K562 (cell line): ENCODE data around the gene HSP90AA1. TPM values are rescaled to one million over a fixed set of nuclear protein-coding genes. Genes with fewer than 3 reads are reported as not detected.

ENCODE experiments used
- CBX2 ChIP-seq: fragments of 200-600 bp; sonication (generic); IDR thresholded peaks from one replicate; pipeline ENCODE4 v1.6.1; 2012; ENCODE audit warnings: mild to moderate bottlenecking, low read length, inconsistent platforms; ENCODE audit not compliant: insufficient read depth, poor library complexity, severe bottlenecking
- CHD7 ChIP-seq: fragments of 200-600 bp; sonication (generic); IDR thresholded peaks from one replicate; pipeline ENCODE4 v1.6.1; 2012; ENCODE audit warnings: mild to moderate bottlenecking, low read depth, low read length, inconsistent platforms
- GABPB2 ChIP-seq: fragments of 250-450 bp; sonication (Bioruptor Pico); conservative IDR thresholded peaks from 2 replicates; pipeline ENCODE4 v1.5.1; 2021; ENCODE audit warnings: mild to moderate bottlenecking
- HSF4 ChIP-seq: fragments of 250-450 bp; sonication (Bioruptor Pico); IDR thresholded peaks from 2 replicates; pipeline ENCODE4 v2.1.2; 2022; ENCODE audit warnings: mild to moderate bottlenecking, moderate library complexity, borderline replicate concordance
- NCOA4 ChIP-seq: fragments of 450-650 bp; IDR thresholded peaks from 2 replicates; pipeline ENCODE4 v1.6.1; 2018; ENCODE audit warnings: mild to moderate bottlenecking; ENCODE audit not compliant: partially characterized antibody
- NFYB ChIP-seq: IDR thresholded peaks from 2 replicates; pipeline ENCODE4 v1.6.1; 2011; ENCODE audit warnings: mild to moderate bottlenecking, moderate library complexity; ENCODE audit not compliant: insufficient read length; ENCODE audit errors: extremely low read depth
- NUFIP1 ChIP-seq: fragments of 450-650 bp; IDR thresholded peaks from 2 replicates; pipeline ENCODE4 v1.6.1; 2018; ENCODE audit not compliant: partially characterized antibody
- RBFOX2 ChIP-seq: fragments of 200-400 bp; formaldehyde crosslinking; IDR thresholded peaks from 2 replicates; pipeline ENCODE4 v1.6.1; 2017; ENCODE audit warnings: low read depth, mild to moderate bottlenecking, low read length, moderate library complexity
- TRIM28 ChIP-seq: fragments of 450-650 bp; IDR thresholded peaks from 2 replicates; pipeline ENCODE4 v1.6.1; 2017
- ZKSCAN1 ChIP-seq: fragments of 150-350 bp; IDR thresholded peaks from 2 replicates; pipeline ENCODE4 v1.6.1; 2016; ENCODE audit warnings: low read depth, low read length
- ZKSCAN3 ChIP-seq: fragments of 250-450 bp; sonication (Bioruptor Pico); IDR thresholded peaks from 2 replicates; pipeline ENCODE4 v1.4.0; 2020
- ZNF551 ChIP-seq: fragments of 250-450 bp; sonication (Bioruptor Pico); IDR thresholded peaks from 2 replicates; pipeline ENCODE4 v1.5.0; 2021; ENCODE audit warnings: mild to moderate bottlenecking, moderate library complexity
- ZNF655 ChIP-seq: fragments of 250-450 bp; sonication (Bioruptor Pico); IDR thresholded peaks from 2 replicates; pipeline ENCODE4 v1.5.0; 2021
- ZNF77 ChIP-seq: fragments of 250-450 bp; sonication (Bioruptor Pico); IDR thresholded peaks from 2 replicates; pipeline ENCODE4 v1.5.0; 2020
- polyA plus RNA-seq, 8 experiments: library from polyadenylated mRNA; depleted of rRNA in 4 of 8; stranded (reverse) in 5 of 8; unstranded in 3 of 8; fragments of >200 nt; fragmentation: Nextera tagmentation in 2 of 8; fragmentation: Illumina TruSeq in 1 of 8; extraction: Ambion mirVana in 2 of 8; extraction: Trizol in 1 of 8; gene quantifications; 2 replicates each; pipeline versions ENCODE4 v1.2.1 to v1.2.3, GENCODE V29; 2011 to 2014; ENCODE audit warnings: inconsistent platforms in 1 of 8, missing spikeins in 1 of 8
- total RNA-seq, 7 experiments: library from RNA; depleted of rRNA in 6 of 7; stranded (reverse); fragments of >200 nt in 6 of 7; fragmentation: Illumina TruSeq in 2 of 7; extraction: Trizol in 2 of 7; gene quantifications; 2 replicates each; pipeline versions ENCODE4 v1.2.1 to v1.2.3, GENCODE V29; 2011 to 2021; ENCODE audit warnings: low replicate concordance in 1 of 7
- TF ChIP-seq, protein P1 (sequence below): sonication (generic); formaldehyde crosslinking; IDR thresholded peaks from 2 replicates; pipeline ENCODE4 v1.8.0; 2022; ENCODE audit warnings: missing genetic modification reagents, mild to moderate bottlenecking, moderate library complexity, borderline replicate concordance

Gene HSP90AA1
- total and polyA plus RNA-seq, 9 of the 15 experiments (the other 6 are each of a cell fraction or from before 2014, with no cell fraction given): 377 to 1,731 (median 879) TPM

GRCh38 chr14:102088012-102088792 lies 1.4 kb upstream of the HSP90AA1 start (continued):
- TF ChIP-seq CBX2 (no peak), CHD7 (no peak), ZNF551 (CRISPR knock-in tag) (no peak), ZNF77 (no peak), RBFOX2 (peak; percentile 78), NCOA4 (no peak), TRIM28 (no peak), NUFIP1 (no peak), ZKSCAN1 (no peak), HSF4 (no peak), ZNF655 (no peak), ZKSCAN3 (CRISPR knock-in tag) (no peak), NFYB (no peak), GABPB2 (no peak)
- TF ChIP-seq, protein P1, sequence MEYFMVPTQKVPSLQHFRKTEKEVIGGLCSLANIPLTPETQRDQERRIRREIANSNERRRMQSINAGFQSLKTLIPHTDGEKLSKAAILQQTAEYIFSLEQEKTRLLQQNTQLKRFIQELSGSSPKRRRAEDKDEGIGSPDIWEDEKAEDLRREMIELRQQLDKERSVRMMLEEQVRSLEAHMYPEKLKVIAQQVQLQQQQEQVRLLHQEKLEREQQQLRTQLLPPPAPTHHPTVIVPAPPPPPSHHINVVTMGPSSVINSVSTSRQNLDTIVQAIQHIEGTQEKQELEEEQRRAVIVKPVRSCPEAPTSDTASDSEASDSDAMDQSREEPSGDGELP (CRISPR knock-in tag): peak; percentile 81; the same call in 1 of the 2 replicates
